Cardiac muscle cell (in vitro differentiated cells and primary cell): ENCODE data around the gene ITGA1. TPM values are rescaled to one million over a fixed set of nuclear protein-coding genes. Genes with fewer than 3 reads are reported as not detected.

ENCODE experiments used
- DNase-seq, 2 donors: peaks; one replicate each; pipeline versions ENCODE4 v3.0.0 to v3.0.0-alpha.2; 2010 to 2017; ENCODE audit warnings: low read depth in 1 of 2, low spot score in 1 of 2
- H3K27ac ChIP-seq: fragments of 200-600 bp; sonication (generic); 2 replicates; pipeline ENCODE4 v1.5.1; 2016
- H3K27me3 ChIP-seq: fragments of 200-600 bp; sonication (generic); 2 replicates; pipeline ENCODE4 v1.6.0; 2016; ENCODE audit warnings: control low read depth
- H3K36me3 ChIP-seq: fragments of 200-600 bp; sonication (generic); 2 replicates; pipeline ENCODE4 v1.5.1; 2016; ENCODE audit warnings: control low read depth
- H3K4me1 ChIP-seq: fragments of 200-600 bp; sonication (generic); 2 replicates; pipeline ENCODE4 v1.8.1; 2017; ENCODE audit warnings: low read depth, mild to moderate bottlenecking, mixed run types
- H3K4me3 ChIP-seq: fragments of 200-600 bp; sonication (generic); 2 replicates; pipeline ENCODE4 v1.5.1; 2016; ENCODE audit warnings: mild to moderate bottlenecking
- H3K9me3 ChIP-seq: fragments of 200-600 bp; sonication (generic); 2 replicates; pipeline ENCODE4 v1.5.1; 2017; ENCODE audit warnings: low read depth, mild to moderate bottlenecking, control low read depth
- polyA plus RNA-seq: library from polyadenylated mRNA; unstranded; fragments of >200 nt; fragmentation: Nextera tagmentation; extraction: Ambion mirVana; gene quantifications from 2 replicates; pipeline ENCODE4 v1.2.1, GENCODE V29; 2016
- total RNA-seq: library from RNA; depleted of rRNA; stranded (reverse); fragments of >200 nt; gene quantifications from 2 replicates; pipeline ENCODE4 v1.2.3, GENCODE V29; 2016
- TF ChIP-seq, protein P1 (sequence below): IDR thresholded peaks from 2 replicates; pipeline ENCODE4 v1.5.1; 2012; ENCODE audit warnings: low read depth, mild to moderate bottlenecking, low read length

ITGA1 gene
- total and polyA plus RNA-seq, 2 experiments from 2014 or later = 2.9 to 7.3 TPM

DNA sequence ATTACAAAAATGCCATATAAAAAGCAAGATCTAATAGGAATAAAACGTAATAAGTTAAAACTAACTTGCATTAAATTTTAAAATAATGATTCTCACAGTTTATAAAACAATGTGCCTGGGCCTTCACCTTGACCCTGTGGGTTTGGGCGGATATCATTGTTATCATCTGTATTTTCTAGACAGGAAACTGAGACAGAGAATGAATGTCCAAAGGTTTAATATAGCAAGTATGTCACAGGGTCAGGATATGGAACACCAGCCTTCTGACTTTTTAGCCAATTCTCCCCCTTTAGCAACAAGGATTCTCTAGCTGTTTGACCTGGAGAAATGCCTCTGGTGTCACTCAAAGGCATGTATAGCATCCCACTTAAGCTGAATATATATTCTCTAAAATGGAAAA, 67.2 kb downstream of the ITGA1 start:
- no peaks in the 10 kb centered on the region for H3K27me3 ChIP-seq
- H3K4me1 ChIP-seq = no peaks in the 10 kb centered on the region
- no peaks in the 10 kb centered on the region for H3K36me3 ChIP-seq
- no peak overlapping the region for H3K4me3 ChIP-seq
- TF ChIP-seq, protein P1, sequence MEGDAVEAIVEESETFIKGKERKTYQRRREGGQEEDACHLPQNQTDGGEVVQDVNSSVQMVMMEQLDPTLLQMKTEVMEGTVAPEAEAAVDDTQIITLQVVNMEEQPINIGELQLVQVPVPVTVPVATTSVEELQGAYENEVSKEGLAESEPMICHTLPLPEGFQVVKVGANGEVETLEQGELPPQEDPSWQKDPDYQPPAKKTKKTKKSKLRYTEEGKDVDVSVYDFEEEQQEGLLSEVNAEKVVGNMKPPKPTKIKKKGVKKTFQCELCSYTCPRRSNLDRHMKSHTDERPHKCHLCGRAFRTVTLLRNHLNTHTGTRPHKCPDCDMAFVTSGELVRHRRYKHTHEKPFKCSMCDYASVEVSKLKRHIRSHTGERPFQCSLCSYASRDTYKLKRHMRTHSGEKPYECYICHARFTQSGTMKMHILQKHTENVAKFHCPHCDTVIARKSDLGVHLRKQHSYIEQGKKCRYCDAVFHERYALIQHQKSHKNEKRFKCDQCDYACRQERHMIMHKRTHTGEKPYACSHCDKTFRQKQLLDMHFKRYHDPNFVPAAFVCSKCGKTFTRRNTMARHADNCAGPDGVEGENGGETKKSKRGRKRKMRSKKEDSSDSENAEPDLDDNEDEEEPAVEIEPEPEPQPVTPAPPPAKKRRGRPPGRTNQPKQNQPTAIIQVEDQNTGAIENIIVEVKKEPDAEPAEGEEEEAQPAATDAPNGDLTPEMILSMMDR = no peak
- no peak overlapping the region for H3K27ac ChIP-seq
- no peak for DNase-seq
- H3K9me3 ChIP-seq = no peaks in the 10 kb centered on the region

DNA sequence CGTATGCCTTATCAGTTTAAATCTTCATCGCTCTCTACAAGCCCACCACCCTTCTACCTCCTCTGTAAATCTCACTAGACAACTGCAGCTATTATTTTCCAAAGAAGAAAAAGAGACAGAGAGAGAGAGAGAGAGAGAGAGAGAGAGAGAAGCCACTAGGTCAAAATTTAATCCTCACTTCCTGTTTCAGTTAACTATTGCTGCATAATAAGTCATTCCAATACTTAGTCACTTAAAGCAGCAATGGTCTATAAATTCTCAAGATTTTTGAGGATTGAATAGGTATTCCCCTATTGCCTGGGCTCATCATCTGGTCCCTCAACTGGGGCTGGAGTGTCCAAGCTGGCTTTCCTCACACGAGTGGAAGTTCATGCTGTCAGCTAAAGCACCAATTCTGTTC, 68.8 kb downstream of the ITGA1 start:
- Histone ChIP-seq H3K9me3 (no peaks in the 10 kb centered on the region), H3K4me3 (no peak overlapping the region), H3K4me1 (no peaks in the 10 kb centered on the region), H3K27ac (no peak overlapping the region), H3K36me3 (no peaks in the 10 kb centered on the region), H3K27me3 (no peaks in the 10 kb centered on the region)
- DNase-seq = no peak
- TF ChIP-seq, protein P1 = no peak

DNA sequence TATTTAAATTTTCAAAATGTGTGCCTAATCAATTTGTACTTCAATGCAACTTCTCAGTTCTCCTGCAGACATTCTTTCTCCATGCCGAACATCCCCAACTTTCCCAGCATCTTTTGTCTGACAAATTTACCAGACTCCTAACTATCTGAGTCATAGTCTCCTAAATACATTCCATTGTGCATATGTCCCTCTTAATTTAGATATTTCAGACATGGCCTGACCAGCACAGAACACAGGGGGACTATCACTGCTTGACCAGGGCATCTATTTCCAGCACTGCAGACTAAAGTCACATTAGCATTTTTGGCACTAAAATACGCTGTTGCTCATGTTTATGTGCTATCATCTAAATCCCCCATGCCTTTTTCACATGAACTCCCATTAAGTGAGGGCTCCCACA, 71.9 kb downstream of the ITGA1 start:
- Histone ChIP-seq H3K4me3 (no peak overlapping the region), H3K36me3 (no peaks in the 10 kb centered on the region), H3K27me3 (no peaks in the 10 kb centered on the region), H3K9me3 (no peaks in the 10 kb centered on the region), H3K27ac (no peak overlapping the region), H3K4me1 (peaks cover 4% of the 10 kb centered on the region)
- TF ChIP-seq, protein P1 = no peak
- peak in 1 of 2 donors; percentile 71 for DNase-seq

- no peaks in the 10 kb centered on the region for H3K27me3 ChIP-seq
- TF ChIP-seq, protein P1 = no peak
- no peak overlapping the region for H3K4me3 ChIP-seq
- peaks cover 4% of the 10 kb centered on the region for H3K4me1 ChIP-seq
- DNase-seq = no peak
- H3K9me3 ChIP-seq = no peaks in the 10 kb centered on the region
- H3K27ac ChIP-seq = no peak overlapping the region
- H3K36me3 ChIP-seq = no peaks in the 10 kb centered on the region
Observed at GRCh38 chr5:52861368-52861767, 73.7 kb downstream of the ITGA1 start.

DNA sequence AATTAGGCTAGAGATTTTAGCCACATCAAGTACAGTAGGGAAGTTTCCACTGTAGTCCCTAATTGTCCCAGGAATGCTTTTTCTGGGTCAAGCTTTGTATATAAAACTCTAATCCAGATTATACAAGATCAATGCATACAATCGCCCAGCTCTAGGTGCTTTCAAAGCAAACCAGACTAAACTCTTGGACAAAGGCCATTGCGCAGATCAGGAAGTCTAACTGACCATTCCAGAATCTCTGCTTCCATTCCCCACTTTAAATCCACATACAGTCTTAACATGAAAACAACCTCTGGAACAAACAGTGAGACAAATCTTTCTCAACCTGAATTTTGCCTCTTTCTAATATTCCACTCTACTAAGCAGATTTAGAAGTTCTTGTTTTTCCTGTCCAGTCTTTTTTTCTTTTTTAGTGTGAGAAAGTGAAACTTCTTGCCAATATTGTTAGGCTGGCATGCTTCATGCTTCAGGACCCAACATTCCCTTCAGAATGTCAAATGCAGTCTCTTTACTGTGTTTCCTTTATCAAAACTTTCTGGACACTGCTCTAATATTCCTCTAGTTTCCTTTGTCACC, 76.1 kb downstream of the ITGA1 start:
- peaks cover 4% of the 10 kb centered on the region for H3K4me1 ChIP-seq
- peak in 1 of 2 donors; percentile 42 for DNase-seq
- no peak overlapping the region for H3K27ac ChIP-seq

More for the DNA sequence above, 76.1 kb downstream of the ITGA1 start:
- TF ChIP-seq, protein P1 = no peak
- H3K27me3 ChIP-seq = no peaks in the 10 kb centered on the region
- no peak overlapping the region for H3K4me3 ChIP-seq
- H3K36me3 ChIP-seq = no peaks in the 10 kb centered on the region
- H3K9me3 ChIP-seq = no peaks in the 10 kb centered on the region
